ENCODE results near the gene YBX2. TPM values are rescaled to one million over a fixed set of nuclear protein-coding genes. Genes with fewer than 3 reads are reported as not detected.
"Not testable (repeated sequence)": the region's sequence is repeated elsewhere in the genome, so short reads cannot be mapped to it uniquely, and the experiment has no call there.

YBX2 gene
- 0.26 and 1.0 TPM in 2 replicates for total RNA-seq

DNA sequence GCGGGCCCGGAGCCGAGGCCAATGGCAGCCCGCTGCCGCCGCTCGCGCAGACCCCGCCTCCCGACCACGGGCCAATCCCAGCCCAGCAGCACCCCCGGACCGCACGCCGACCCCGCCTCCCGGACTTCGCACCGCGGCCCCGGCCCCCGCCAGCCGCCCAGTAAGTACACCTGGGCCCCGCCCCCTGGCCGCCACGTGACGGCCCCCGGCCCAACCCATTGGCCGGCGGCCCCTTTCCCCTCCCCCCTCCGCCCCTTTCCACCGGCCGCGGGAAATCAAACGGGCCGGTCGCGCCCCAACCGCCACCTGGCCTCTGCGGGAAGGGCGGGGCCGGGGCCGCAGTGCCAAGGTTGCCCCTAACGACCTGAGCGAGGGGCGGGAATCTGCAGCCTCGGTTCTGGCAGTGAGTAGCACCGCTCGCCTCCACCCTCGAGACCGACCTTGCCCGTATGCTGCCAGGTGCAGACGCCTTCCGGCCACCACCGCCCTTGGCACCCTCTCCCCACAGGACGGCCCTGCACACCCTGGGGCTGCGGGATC, at the start of gene YBX2:
Gene YBX2, minus strand, starts transcription at position 26 of the 540 bp plus-strand sequence. CDS start 139 bp downstream, outside the sequence.
- TF ChIP-seq, protein P1, sequence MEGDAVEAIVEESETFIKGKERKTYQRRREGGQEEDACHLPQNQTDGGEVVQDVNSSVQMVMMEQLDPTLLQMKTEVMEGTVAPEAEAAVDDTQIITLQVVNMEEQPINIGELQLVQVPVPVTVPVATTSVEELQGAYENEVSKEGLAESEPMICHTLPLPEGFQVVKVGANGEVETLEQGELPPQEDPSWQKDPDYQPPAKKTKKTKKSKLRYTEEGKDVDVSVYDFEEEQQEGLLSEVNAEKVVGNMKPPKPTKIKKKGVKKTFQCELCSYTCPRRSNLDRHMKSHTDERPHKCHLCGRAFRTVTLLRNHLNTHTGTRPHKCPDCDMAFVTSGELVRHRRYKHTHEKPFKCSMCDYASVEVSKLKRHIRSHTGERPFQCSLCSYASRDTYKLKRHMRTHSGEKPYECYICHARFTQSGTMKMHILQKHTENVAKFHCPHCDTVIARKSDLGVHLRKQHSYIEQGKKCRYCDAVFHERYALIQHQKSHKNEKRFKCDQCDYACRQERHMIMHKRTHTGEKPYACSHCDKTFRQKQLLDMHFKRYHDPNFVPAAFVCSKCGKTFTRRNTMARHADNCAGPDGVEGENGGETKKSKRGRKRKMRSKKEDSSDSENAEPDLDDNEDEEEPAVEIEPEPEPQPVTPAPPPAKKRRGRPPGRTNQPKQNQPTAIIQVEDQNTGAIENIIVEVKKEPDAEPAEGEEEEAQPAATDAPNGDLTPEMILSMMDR (IDR thresholded peaks at IDR 0.05; ENCODE audit: insufficient read depth, low read length, severe bottlenecking), result no peak
- no peak for FAIRE-seq
- no peaks in the 10 kb centered on the region for H3K36me3 ChIP-seq (ENCODE audit: control insufficient read depth, insufficient read depth, low read length)
- peak within 1 kb of the TSS; percentile 34 for H3K4me3 ChIP-seq (ENCODE audit: low read depth, low read length)
- DNase-seq (ENCODE audit: low read depth), result no peak
- peaks cover 3% of the 10 kb centered on the region for H3K27me3 ChIP-seq (ENCODE audit: control insufficient read depth, insufficient read depth, low read length)

DNA sequence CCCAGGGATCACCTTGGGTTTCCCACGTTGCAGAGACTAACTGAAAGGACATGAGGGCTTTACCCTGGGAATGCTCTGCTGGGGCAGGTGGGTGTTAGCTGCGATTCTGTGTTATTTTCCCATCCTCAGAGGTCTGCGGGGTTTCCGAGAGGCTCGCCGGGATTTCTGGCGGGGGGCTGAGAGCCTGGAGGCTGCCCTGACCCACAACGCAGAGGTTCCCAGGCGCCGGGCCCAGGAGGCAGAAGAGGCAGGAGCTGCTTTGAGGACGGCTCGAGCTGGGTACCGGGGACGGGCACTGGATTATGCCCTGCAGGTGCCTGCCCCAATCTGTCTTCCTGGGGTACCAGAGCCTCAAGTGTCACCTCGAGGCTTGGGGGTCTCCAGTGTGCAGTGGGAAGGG, 48.8 kb upstream of the YBX2 start:
- FAIRE-seq (no peak), DNase-seq (ENCODE audit: low read depth) (no peak)
- Histone ChIP-seq H3K27me3 (ENCODE audit: control insufficient read depth, insufficient read depth, low read length) (peaks cover 1% of the 10 kb centered on the region), H3K36me3 (ENCODE audit: control insufficient read depth, insufficient read depth, low read length) (no peaks in the 10 kb centered on the region), H3K4me3 (ENCODE audit: low read depth, low read length) (no peak overlapping the region)
- TF ChIP-seq, protein P1 (IDR thresholded peaks at IDR 0.05; ENCODE audit: insufficient read depth, low read length, severe bottlenecking), result no peak

DNA sequence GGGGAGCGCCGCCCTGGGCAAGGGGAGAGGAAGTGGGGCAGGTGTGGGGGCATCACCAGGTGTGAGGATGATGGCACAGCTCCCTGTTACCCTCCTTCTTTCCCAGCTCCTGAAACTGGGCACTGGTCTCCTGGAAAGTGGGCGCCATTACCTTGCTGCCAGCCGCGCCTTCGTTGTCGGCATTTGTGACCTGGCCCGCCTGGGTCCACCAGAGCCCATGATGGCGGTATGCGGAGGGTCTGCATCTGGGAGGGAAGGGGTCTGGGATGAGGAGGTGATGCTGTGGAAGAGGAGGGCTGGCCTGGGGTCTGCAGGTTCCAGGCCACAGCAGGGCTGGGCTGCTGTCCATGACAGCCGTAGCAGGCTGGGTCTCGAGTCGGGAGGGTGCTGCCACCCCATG, 47.4 kb upstream of the YBX2 start:
- H3K4me3 ChIP-seq (ENCODE audit: low read depth, low read length), result no peak overlapping the region
- TF ChIP-seq, protein P1 (IDR thresholded peaks at IDR 0.05; ENCODE audit: insufficient read depth, low read length, severe bottlenecking), result no peak
- peaks cover 1% of the 10 kb centered on the region for H3K27me3 ChIP-seq (ENCODE audit: control insufficient read depth, insufficient read depth, low read length)
- H3K36me3 ChIP-seq (ENCODE audit: control insufficient read depth, insufficient read depth, low read length), result no peaks in the 10 kb centered on the region
- DNase-seq (ENCODE audit: low read depth), result no peak
- FAIRE-seq, result no peak

DNA sequence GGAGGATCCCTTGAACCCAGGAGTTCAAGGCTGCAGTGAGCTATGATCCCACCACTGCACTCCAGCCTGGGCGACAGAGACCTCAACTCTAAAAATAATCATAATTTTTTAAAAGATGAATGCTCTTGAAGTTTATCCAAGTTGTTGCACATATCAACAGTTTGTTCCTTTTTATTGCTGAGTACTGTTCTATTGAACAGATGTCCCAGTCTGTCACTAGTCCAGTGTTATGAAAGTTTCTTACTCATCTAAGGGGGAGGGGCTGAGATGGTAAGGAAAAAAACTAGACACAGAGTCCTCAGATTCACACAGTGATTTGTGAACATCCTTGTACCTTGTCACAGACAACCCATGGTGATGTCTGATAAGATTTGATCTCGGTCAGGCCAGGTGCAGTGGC, 45.7 kb upstream of the YBX2 start:
- TF ChIP-seq, protein P1 (IDR thresholded peaks at IDR 0.05; ENCODE audit: insufficient read depth, low read length, severe bottlenecking), result no peak
- Histone ChIP-seq H3K36me3 (ENCODE audit: control insufficient read depth, insufficient read depth, low read length) (no peaks in the 10 kb centered on the region), H3K27me3 (ENCODE audit: control insufficient read depth, insufficient read depth, low read length) (peaks cover 1% of the 10 kb centered on the region), H3K4me3 (ENCODE audit: low read depth, low read length) (no peak overlapping the region)
- FAIRE-seq (no peak), DNase-seq (ENCODE audit: low read depth) (no peak)

DNA sequence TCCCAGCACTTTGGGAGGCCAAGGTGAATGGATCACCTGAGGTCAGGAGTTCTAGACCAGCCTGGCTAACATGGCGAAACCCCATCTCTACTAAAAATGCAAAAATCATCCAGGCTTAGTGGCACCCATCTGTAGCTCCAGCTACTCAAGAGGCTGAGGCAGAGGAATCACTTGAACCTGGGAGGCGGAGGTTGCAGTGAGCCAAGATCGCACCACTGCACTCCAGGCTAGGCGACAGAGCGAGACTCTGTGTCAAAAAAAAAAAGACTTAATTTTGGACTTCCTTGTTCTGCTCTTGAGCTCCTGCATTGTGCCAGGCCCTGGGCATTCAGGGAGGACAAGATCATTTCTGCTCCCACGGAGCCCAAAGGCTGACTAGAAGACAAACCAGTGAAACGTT, 43.2 kb upstream of the YBX2 start:
- FAIRE-seq; H3K27me3 ChIP-seq (ENCODE audit: control insufficient read depth, insufficient read depth, low read length); H3K36me3 ChIP-seq (ENCODE audit: control insufficient read depth, insufficient read depth, low read length); H3K4me3 ChIP-seq (ENCODE audit: low read depth, low read length); DNase-seq (ENCODE audit: low read depth): not testable (repeated sequence)

DNA sequence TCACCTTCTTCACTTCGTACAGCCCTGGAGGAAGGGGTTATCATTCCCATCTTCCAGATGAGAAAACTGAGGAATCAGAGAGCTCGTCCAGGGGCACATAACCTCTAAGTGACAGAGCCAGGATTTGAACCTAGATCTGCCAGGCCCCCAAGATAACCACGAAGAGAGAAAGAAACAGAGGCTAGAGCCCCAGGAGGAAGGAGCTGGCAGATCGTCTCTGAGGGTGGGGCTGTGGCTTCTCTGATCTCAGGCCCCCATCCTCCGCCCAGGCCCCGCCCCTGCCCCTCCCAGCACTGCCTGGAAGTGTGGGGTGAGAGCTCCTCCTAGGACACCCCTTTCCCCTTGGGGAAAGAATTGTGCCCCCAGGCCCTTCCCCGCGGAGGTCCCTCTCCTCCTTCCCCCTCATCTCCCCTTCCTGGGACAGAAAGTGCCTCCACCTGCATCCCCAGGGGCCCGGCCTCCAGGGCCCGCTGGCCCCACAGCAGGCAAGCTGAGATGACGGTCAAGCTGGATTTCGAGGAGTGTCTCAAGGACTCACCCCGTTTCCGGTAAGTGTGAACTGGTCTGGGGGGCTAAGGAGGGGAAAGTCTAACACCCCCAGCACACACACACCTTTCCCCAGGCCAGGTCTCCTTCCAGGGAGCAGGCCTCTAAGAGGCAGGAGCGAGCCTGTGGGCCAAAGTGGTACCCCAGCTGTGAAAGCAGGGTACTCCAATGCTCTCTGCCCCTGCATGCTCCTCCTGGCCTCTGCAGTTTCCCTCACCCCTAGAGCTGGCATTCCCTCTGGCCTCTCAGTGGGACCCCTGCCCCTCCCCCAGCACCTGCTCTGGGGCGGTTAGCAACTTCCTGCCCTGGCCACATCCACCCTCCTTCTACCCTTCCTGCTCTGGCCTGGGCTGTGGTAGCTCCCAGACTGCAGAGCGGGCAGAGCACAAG, 42.1 kb upstream of the YBX2 start, which contains the start of gene ACAP1:
Gene ACAP1, plus strand, starts transcription at position 290 of the 936 bp plus-strand sequence. Its CDS starts 206 bp downstream, at position 496.
- H3K4me3 ChIP-seq (ENCODE audit: low read depth, low read length), result no peak within 1 kb of the TSS
- H3K27me3 ChIP-seq (ENCODE audit: control insufficient read depth, insufficient read depth, low read length), result no peaks in the 10 kb centered on the region
- H3K36me3 ChIP-seq (ENCODE audit: control insufficient read depth, insufficient read depth, low read length), result no peaks in the 10 kb centered on the region
- DNase-seq (ENCODE audit: low read depth) (no peak), FAIRE-seq (no peak)
- TF ChIP-seq, protein P1 (IDR thresholded peaks at IDR 0.05; ENCODE audit: insufficient read depth, low read length, severe bottlenecking), result no peak

DNA sequence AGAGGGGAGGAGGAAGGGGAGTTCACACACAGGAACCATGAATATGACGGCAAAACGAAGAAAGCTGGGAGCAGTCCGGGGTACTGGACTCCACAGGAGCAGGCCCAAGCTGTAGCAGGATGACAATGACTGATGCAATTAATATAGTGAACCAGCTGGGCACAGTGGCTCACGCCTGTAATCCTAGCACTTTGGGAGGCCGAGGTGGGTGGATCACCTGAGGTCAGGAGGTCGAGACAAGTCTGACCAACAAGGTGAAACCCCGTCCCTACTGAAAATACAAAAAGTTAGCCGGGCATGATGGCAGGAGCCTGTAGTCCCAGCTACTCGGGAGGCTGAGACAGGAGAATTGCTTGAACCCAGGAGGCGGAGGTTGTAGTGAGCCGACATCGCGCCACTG, 41.3 kb upstream of the YBX2 start:
- not testable (repeated sequence) for H3K27me3 ChIP-seq (ENCODE audit: control insufficient read depth, insufficient read depth, low read length); FAIRE-seq; H3K4me3 ChIP-seq (ENCODE audit: low read depth, low read length); H3K36me3 ChIP-seq (ENCODE audit: control insufficient read depth, insufficient read depth, low read length); DNase-seq (ENCODE audit: low read depth)

All from bronchial epithelial cell (primary cell).